Activated CD8-positive, alpha-beta T cell treated with anti-CD3 and anti-CD28 coated beads for 36 hours (primary cell): ENCODE data around the gene IL12RB2. TPM values are rescaled to one million over a fixed set of nuclear protein-coding genes. Genes with fewer than 3 reads are reported as not detected.
"Not testable (repeated sequence)": the region's sequence is repeated elsewhere in the genome, so short reads cannot be mapped to it uniquely, and the experiment has no call there.

Source experiments
- ATAC-seq: fragments of 200-7000 bp; cut with Tn5 transposase; one replicate; pipeline ENCODE4 v1.10.0; 2021; ENCODE audit warnings: mild to moderate bottlenecking, moderate library complexity
- CTCF ChIA-PET: fragments of 350-600 bp; sonication (Branson Sonifier 250); formaldehyde crosslinking; loops from one replicate; lab custom pipeline; 2021; ENCODE audit warnings: antibody characterized with exemption; lab: Charles Lee
- POLR2A ChIA-PET: fragments of 350-600 bp; sonication (Branson Sonifier 250); formaldehyde crosslinking; loops from one replicate; lab custom pipeline; 2021; ENCODE audit warnings: antibody characterized with exemption; lab: Charles Lee
- DNase-seq: peaks from one replicate; pipeline ENCODE4 v3.0.0-alpha.2; 2020
- H3K27ac Mint-ChIP-seq: one replicate; pipeline ENCODE4 v1.8.0; 2021; ENCODE audit warnings: mild to moderate bottlenecking, mixed read lengths
- H3K27me3 Mint-ChIP-seq: one replicate; pipeline ENCODE4 v1.8.0; 2021; ENCODE audit warnings: mixed read lengths
- H3K36me3 Mint-ChIP-seq: one replicate; pipeline ENCODE4 v1.8.0; 2021; ENCODE audit warnings: low read depth, mixed read lengths
- H3K4me1 Mint-ChIP-seq: one replicate; pipeline ENCODE4 v1.8.0; 2021; ENCODE audit warnings: low read depth, mixed read lengths
- H3K4me3 Mint-ChIP-seq: one replicate; pipeline ENCODE4 v1.8.0; 2021; ENCODE audit warnings: mild to moderate bottlenecking, moderate library complexity, mixed read lengths
- H3K9me3 Mint-ChIP-seq: one replicate; pipeline ENCODE4 v1.8.0; 2021; ENCODE audit warnings: mixed read lengths
- CTCF ChIP-seq: fragments of 200-600 bp; IDR thresholded peaks from one replicate; pipeline ENCODE4 v1.8.0; 2022; ENCODE audit warnings: antibody characterized with exemption, mild to moderate bottlenecking
- intact Hi-C: fragments of 100-400 bp; cut with micrococcal nuclease; formaldehyde crosslinking; loops from one replicate; pipeline ENCODE4 v1.10.0; 2022
- total RNA-seq, 2 experiments: library from RNA; stranded (reverse); gene quantifications; one replicate each; pipeline ENCODE4 v1.2.3, GENCODE V29; 2021

Gene IL12RB2
- total RNA-seq, 2 experiments from 2014 or later = 29.1 to 29.7 TPM

GRCh38 chr1:67441183-67441582 is 133.5 kb downstream of the IL12RB2 start:
- no peaks in the 10 kb centered on the region for H3K36me3 Mint-ChIP-seq
- peak overlapping the region; percentile 33 for H3K27ac Mint-ChIP-seq
- intact Hi-C loops = no loop called here
- peak; percentile 75 for DNase-seq
- POLR2A ChIA-PET = interaction anchor here (2.4 kb wide), 1 partner anchor 11 kb away, joined by 27 read pairs; the partner anchor contains the start of gene SERBP1
- ATAC-seq = peak; percentile 32
- CTCF ChIA-PET = interaction anchor here (0.7 to 2.3 kb wide), 7 partner anchors 10 to 314 kb away, joined by 3 to 11 read pairs (median 3); no protein-coding TSS in a partner anchor
- no peak overlapping the region for H3K4me3 Mint-ChIP-seq
- H3K9me3 Mint-ChIP-seq = no peaks in the 10 kb centered on the region
- peaks cover 16% of the 10 kb centered on the region for H3K4me1 Mint-ChIP-seq
- H3K27me3 Mint-ChIP-seq = no peaks in the 10 kb centered on the region
- TF ChIP-seq CTCF = no peak

GRCh38 chr1:67441739-67442281 is 134.1 kb downstream of the IL12RB2 start:
- H3K4me1 Mint-ChIP-seq = peaks cover 18% of the 10 kb centered on the region
- ATAC-seq = peak; percentile 91
- DNase-seq = no peak
- no peak for TF ChIP-seq CTCF
- H3K27me3 Mint-ChIP-seq = no peaks in the 10 kb centered on the region
- H3K36me3 Mint-ChIP-seq = no peaks in the 10 kb centered on the region
- peak overlapping the region; percentile 33 for H3K27ac Mint-ChIP-seq
- ChIA-PET CTCF (interaction anchor here (1.2 to 2.3 kb wide), 5 partner anchors 10 to 228 kb away, joined by 3 to 11 read pairs (median 4); no protein-coding TSS in a partner anchor), POLR2A (interaction anchor here (0.7 to 2.4 kb wide), 2 partner anchors 11 to 17 kb away, joined by 3 to 27 read pairs; partner anchors contain the start of gene SERBP1)
- intact Hi-C loops = no loop called here
- no peaks in the 10 kb centered on the region for H3K9me3 Mint-ChIP-seq
- no peak overlapping the region for H3K4me3 Mint-ChIP-seq

GRCh38 chr1:67446014-67446413 is 138.3 kb downstream of the IL12RB2 start:
- H3K36me3 Mint-ChIP-seq, H3K27ac Mint-ChIP-seq, H3K9me3 Mint-ChIP-seq, ATAC-seq, DNase-seq, intact Hi-C loops, H3K4me3 Mint-ChIP-seq, H3K27me3 Mint-ChIP-seq, POLR2A ChIA-PET: not testable (repeated sequence)
- peaks cover 17% of the 10 kb centered on the region for H3K4me1 Mint-ChIP-seq
- CTCF ChIA-PET = interaction anchor here (0.7 kb wide), 1 partner anchor 57 kb away, joined by 3 read pairs; no protein-coding TSS in a partner anchor

Other genes with a start within 250 kb of the IL12RB2 start
- gene C1orf141, start 172.9 kb upstream of the IL12RB2 start, total RNA-seq = not detected
- 1 to 10 TPM; 1.0 to 1.2 TPM for gene IL23R, start 141.4 kb upstream of the IL12RB2 start, total RNA-seq
- gene SERBP1, start 122.5 kb downstream of the IL12RB2 start, total RNA-seq = 100 to 1,000 TPM; 476 to 491 TPM